HG03025 (cell line): Measurements from ENCODE around the gene RHOBTB1.

Experiments used
- ATAC-seq: cut with Tn5 transposase; IDR thresholded peaks from one replicate; pipeline ENCODE4 v1.9.1; 2021; ENCODE audit warnings: mild to moderate bottlenecking, moderate library complexity; ENCODE audit not compliant: unreplicated experiment, low FRiP score

RHOBTB1 gene

DNA sequence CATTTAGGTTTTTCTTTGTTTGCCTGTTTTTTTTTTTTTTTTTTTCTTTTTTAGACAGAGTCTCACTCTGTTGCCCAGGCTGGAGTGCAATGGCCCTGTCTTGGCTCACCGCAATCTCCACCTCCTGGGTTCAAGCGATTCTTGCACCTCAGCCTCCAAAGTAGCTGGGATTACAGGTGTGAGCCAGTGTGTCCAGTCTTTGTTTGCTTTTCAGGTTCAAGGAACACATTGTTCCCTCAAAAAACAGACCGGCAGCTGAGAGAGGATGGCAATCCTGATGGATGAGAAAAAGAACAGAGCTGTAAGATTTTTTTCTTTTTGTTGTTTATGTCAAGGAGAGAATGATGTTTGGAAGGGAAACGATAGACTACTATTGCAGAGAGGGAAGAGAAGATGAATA, 23.3 kb upstream of the RHOBTB1 start:
- ATAC-seq = no peak

DNA sequence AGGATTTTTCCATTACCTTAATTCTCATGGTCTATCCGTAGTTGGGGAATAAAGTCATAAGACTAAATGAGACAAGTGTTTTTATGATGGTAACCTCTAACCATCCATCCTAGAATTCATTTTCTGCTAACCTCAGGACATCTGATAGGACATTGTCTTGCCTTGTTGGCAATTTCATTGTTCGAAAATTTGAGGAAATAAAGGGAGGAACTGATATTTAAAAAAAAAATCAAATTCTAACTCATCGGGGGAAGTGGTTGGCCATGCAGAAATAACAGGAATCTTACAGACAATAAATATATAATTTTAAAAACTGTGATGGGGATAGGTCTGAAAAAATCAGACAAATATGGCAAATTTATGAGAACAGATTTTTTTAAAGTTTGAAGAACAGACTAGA, 21.7 kb upstream of the RHOBTB1 start:
- no peak for ATAC-seq

DNA sequence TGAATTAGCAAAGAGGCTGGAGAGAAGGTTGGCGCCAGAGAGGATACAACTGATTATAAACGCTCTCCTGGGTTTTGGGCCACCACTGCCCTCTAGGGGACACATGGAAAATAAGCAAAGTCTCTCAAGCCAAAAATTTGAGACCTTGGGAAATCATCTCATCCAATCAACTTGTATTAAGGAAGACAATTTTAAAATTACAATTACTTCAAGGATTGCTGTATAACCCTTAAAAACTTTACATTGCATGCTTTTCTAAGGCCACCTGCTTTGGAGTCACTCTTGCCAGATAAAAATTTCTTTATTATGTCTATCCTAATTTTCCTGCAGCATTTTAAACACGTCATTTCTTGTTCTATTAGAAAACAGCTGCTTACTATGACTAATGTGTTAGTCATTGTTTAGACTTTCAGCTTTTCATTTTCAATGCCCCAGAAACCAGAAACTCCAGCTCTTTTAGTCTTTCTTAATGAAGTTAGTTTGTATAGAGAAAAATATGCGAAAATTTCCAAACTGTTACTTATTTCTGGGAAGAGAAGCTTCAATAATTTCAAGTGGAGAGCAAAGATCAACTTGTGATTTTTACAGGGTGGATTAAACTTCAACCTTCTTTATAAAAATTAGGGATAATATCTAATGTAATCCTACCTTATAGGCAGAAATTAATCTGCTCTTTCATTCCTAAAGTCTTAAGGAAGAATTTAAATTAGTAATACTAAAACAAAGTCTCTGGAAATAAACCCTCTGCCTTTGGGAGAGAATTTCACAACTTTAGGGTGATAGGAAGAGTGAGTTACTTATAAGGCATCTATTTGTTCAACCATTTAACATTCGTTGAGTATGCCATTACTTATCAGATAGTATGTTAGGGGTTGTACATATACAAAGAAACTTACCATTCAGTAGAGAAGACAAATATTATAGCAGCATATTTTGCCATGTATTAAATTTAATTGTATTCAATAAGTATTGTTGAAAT, 20.6 kb upstream of the RHOBTB1 start:
- no peak for ATAC-seq

DNA sequence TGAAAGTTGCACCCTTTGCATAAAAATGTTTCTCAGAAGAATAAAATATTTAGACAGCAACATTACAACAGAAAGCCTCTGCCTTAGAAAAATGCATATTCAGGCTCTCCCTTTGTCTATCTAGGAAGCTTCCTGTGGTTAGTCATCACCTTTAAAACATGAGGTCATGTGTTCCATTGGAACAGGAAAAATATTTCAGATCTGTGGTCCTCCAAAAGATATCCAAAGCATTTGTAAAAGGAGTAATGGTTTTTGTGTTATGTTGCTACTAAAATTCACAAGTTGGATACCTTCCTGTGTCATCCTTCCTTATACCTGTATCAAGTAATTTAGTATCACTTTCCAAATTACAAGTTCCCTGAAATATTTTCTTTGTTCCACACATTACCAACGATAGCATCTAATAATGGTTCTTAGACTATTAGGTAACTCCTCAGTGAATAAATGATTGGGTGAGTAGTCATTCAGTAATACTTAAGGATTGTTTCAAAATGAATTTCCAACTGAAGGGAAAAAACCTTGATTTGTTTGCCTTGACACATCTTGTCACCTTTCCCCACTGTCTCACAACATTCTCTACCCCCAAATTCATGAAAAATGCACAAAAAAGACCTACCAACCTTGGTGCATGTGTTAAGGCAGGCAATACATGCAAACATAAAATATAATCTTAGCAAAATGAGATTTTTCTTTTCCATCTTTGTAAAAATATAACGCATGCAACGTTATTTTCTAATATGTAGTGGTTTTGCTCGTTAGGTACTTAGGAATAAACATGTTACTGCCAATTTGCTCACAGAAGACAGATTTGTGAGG, 19.7 kb upstream of the RHOBTB1 start:
- no peak for ATAC-seq

DNA sequence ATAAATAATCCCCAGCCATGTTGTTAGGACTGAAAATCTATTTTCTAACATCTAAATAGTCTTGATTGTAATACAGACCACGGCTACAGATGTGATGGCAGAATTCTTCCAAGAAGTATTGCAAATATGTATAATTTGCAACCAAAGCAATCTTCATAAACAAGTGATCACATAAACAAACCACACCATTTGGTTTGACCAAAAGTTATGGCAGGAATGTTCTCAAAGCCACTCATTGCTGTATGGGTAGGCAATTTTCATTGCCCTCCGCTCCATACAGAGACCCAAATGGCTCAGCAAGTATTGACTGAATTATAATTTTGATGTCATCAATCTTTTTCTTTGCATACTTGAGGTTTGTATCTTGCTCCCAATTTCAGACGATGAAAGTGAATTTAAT, 19.0 kb upstream of the RHOBTB1 start:
- no peak for ATAC-seq

DNA sequence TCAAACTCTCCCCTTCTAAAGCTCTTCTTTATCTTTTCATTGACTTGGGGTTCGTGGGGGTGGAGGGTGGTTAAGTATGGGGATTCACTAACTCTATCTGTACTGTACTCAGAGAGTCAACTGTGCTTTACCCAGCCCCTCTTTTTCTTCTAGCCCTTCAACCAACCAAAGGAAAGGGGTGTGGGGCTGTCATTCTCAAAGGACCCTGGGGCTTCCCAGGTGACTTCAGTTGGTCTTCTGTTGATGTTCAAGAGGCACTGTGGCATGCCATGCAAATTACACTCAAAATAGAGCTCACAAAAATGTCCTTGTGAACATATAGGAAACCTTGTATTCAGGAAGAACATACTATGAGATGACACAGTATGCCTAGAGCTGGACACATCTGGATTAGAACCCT, 16.9 kb upstream of the RHOBTB1 start:
- no peak for ATAC-seq

DNA sequence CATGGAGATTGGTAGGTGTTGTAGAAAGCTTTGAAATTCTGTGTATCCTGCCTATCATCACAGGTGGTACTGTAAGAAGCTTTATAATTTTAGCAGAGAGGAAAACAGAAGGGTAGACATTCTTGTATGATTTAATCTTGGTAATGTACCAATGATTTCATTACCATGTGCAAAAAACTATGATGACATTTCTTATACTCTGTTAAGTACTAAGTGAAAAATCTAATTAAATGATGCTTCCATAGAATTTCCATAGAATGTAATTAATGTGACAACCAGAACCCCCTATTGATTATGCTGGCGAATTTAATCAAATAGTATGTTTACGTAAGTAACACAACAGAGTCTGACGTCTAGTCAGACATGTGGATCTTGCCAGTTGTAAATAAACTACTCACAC, 16.0 kb upstream of the RHOBTB1 start:
- ATAC-seq = no peak

DNA sequence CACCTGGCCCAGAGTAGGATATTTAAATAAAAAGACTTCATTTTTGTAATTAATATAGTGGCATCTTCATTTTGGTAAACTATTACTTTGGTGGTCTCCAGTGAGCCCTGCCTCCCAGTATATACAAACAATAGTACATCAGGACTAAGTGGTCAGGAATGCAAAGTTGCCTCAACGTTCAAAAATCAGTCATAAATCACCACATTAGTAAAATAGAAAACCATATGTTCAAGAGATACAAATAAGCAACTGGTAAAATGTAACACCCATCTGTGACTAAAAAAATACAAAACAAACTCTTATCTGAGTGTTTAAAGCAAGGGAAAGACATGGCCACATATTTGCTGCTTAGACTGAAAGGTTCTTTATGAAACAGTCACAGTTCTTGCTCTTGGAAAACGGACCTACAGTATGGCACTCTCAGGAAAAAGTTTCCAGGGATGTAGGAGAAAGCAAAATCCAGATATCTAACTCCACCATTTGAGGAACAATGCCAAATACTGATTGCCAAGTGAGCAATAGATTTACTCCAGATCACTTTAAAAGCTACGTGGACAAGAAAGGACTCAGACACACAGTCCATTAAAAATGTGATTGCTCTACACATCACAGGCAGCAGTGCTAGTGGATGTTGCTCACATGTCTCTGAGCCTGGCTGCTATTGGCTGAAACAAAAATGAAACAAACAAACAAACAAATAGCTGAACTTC, 15.1 kb upstream of the RHOBTB1 start:
- no peak for ATAC-seq

DNA sequence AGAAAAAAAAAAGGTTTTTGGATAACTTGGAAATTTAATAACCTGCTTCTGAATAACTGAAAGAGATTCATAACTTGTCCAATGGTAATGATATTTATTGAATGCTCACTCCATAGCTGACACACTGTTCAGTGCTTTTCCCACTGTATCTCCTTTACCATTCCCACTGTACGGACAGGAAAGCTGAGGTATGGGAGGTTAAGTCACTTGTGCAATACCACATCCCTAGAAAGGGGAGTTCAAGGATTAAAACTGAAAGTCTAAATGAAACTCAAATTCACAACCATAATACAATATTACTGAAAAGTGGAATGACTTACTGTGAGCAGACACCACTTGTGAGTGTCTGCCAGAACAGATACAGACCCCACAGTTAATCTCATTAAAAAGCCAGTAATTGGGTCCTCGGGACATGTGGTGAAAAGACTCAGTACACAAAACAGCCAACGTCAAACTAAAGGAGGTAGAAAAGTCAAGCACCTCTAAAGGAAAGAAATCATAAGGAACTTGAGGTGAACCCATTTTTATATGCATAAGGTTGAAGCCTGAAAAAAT, 13.8 kb upstream of the RHOBTB1 start:
- ATAC-seq = no peak

DNA sequence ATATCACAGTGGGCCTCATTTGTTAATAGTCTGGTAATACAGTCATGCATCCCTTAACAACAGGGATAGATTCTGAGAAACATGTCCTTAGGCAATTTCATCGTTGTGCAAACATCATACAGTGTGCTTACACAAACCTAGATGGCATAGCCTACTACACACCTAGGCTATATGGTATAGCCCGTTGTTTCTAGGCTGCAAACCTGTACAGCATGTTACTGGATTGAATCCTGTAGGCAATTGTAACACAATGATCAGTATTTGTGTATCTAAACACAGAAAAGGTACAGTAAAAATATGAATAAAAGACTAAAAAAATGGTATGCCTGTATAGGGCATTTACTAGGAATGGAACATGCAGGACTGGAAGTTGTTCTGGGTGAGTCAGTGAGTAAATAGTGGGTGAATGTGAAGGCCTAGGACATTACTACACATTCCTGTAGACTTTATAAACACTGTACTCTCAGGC, 12.0 kb upstream of the RHOBTB1 start:
- ATAC-seq = no peak

DNA sequence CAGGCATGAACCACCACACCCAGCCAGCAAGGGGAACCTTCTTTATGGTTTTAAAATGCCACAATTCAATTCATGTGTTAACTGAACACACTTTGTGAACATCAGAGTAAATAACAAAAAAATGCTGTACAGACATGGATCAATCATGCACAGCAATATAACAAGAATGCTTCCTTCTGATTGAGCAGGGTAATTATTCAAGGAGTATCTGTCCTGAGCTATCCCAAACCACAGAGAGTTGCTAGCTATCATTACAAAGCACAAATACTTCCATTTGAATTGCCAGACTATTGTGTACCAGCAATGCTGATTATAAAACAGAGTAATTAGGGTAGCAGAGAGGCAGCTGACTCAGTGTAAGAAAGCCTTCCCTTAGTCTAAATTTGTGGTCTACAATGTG, 11.3 kb upstream of the RHOBTB1 start:
- ATAC-seq = no peak

DNA sequence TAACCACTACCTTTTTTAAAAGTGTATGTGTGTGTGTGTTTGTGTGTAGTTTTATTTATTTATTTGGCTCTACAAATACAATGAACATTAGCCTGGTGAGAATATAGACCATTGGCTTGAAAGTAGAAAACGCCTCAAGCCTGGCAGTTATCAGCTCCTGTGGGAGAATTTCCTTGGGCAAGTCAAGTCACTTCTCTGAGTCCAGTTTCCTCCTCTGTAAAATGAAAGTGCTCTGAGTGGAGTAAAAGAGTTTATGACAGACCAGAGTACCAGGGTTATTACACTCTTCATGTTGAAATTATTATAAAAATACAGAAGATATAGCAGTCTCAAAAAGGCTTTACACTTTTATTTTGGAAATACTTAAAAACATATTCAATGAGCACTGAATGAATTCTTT, 10.1 kb upstream of the RHOBTB1 start:
- ATAC-seq = no peak

DNA sequence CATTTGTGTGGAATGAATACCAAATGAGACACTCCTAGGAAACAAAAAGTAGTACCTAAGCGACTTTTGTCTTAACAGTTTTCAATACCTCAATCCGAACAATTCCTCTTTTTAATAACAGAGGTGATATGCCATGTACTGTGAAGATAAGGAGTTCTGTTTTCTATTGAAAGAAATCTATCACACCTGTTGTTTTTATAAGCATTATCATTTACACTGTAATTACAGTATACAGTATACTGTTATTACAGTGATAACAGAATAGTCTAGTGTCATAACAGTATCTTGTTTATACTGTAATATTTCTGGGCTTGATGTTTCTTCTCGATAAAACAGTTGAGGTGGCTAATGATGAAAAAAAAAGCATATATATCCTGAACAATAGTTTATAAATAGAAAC, 9.4 kb upstream of the RHOBTB1 start:
- no peak for ATAC-seq

DNA sequence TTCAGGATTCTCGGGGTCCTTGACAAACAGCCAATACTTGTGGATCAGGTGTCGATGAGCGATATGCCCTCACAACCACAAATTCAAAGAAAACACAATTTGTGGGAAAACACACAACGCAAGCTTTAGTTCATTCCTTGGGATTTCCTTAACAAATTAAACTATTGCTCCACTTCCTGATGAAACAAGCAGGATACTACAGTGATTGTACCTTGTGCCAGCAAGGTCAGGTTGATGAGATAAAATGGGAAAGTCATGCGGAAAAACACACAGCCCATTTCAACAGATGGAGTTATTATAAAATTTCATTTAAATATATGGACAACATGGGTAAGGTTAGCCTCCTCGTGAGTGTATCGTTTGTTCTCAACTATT, 8.8 kb upstream of the RHOBTB1 start:
- ATAC-seq = no peak

DNA sequence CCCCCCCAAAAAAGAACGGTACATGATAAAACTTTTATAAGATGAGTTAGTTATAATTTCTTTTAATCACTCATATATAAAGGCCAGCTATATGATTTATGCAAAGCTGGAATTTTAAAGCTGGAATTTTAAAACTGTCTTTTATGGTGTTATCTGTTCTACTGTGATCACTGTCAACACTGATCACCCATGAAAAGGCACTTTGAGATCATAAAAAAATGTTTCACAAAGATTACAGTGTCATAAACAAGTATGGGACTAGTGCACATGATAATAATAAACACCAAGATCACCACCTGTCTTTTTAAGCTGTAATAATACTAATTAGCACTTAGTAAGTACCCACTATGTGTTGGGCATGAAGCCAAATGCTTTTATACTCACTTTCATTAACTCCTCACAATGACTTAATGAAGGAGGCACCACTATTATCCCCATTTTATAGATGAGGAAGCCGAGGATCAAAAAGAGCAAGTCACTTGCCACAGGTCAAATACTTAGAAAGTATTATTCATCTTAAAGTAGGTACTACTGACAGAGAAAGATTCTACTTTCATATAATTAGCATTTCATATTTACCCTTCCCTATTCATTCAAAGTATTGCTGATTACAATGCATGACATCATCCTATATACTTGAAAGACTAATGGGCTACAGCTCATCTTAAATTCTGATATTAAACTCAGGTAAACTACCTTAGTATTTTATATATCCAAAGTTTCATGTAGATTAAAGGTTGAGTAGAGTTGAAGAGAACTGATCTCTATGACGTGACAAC, 8.3 kb upstream of the RHOBTB1 start:
- ATAC-seq = no peak

DNA sequence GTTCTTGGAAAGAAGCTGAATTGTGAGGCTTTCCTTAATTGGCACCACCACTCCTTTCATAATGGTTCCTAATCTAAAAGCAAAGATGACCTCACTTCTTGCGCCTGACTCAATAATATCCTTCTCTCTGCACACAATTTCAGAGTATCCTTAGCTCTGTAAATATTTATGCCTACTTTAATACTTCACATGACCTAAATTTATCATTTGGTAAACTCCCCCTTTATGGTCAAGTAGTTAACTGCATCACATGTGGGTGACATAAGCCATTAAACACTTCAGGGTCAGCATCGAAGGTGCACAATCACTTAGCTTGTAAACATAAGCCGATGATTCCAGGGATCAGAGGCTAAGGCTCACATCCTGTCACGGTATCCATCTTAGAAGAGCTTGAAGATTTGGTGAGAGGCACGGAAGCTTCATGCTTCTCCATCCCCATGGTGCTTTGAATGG, 7.3 kb upstream of the RHOBTB1 start:
- no peak for ATAC-seq

DNA sequence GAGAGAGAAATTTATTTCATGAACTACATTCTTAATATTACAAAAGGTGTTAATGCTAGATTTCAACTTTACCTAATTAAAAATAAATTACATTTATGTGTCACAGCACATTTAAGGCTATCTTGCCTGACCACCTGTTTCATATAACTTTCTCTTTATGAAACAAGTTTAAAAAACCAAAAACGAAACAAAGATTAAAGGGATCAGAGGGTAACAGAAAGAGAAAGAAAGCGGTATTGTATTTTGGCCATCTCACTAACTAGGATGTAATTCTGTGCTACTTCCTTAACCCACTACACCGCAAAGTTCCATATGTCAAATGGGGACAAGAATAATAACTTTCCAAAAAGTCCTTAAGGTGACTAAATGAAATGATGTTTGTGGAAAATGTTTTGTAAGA, 6.3 kb upstream of the RHOBTB1 start:
- no peak for ATAC-seq

DNA sequence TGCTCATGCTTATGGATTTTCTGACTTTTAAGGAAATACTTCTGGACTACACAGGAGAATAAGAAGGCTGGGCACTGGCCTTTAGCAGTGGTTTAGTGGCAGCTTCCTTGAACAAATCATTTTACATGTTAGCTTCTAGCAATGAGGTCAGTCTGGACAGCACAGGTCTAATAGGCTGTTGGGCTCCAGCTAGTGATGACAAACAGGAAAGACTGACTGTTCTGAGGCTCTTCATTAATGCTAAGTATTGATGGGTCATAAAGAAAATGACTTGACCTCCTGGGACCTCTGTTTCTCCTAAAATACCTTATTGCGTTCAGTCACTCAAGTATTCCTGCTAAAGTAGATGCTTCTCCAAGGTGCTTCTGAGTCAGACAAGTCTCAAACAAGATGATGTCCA, 4.9 kb upstream of the RHOBTB1 start:
- no peak for ATAC-seq

DNA sequence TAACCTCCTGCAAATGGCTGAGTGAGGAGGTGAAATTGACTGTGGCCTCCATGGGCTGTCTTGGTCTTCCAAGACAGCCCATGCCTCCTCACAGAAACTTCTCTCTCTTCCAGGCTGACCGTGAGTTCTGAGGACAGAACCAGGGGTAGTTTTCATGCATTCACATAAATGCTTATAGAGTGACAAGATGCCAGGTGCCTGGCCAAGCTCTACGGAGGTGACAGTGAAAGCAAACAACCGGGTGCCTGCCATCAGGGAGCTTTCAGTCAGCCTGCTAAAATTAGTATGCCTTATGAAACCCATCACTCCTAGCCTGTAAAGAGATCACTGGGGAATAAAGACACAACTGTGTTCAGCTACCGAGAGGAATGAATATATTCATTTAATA, 919 bp upstream of the RHOBTB1 start:
- ATAC-seq = no peak
